C4-2B (cell line): ENCODE results near the gene GADD45A.

Experiments used
- ZFX ChIP-seq: fragments of 450-650 bp; IDR thresholded peaks from 2 replicates; pipeline ENCODE4 v1.6.1; 2017
- TF ChIP-seq, protein P1 (sequence below): fragments of 450-650 bp; conservative IDR thresholded peaks from 2 replicates; pipeline ENCODE4 v1.5.1; 2017; ENCODE audit warnings: mild to moderate bottlenecking

- TF ChIP-seq, protein P1, sequence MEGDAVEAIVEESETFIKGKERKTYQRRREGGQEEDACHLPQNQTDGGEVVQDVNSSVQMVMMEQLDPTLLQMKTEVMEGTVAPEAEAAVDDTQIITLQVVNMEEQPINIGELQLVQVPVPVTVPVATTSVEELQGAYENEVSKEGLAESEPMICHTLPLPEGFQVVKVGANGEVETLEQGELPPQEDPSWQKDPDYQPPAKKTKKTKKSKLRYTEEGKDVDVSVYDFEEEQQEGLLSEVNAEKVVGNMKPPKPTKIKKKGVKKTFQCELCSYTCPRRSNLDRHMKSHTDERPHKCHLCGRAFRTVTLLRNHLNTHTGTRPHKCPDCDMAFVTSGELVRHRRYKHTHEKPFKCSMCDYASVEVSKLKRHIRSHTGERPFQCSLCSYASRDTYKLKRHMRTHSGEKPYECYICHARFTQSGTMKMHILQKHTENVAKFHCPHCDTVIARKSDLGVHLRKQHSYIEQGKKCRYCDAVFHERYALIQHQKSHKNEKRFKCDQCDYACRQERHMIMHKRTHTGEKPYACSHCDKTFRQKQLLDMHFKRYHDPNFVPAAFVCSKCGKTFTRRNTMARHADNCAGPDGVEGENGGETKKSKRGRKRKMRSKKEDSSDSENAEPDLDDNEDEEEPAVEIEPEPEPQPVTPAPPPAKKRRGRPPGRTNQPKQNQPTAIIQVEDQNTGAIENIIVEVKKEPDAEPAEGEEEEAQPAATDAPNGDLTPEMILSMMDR = no peak
- TF ChIP-seq ZFX = no peak
Measured at GRCh38 chr1:67664048-67664447, 21.0 kb upstream of the GADD45A start.
